OCI-LY3 (cell line): ENCODE measurements around the gene SBNO2.

Source experiments
- EZH2phosphoT487 ChIP-seq: fragments of 200-600 bp; shearing (Covaris generic); IDR thresholded peaks from 2 replicates; pipeline ENCODE4 v1.6.1; 2018; ENCODE audit warnings: antibody characterized with exemption, mixed run types, low read depth
- TF ChIP-seq, protein P1 (sequence below): fragments of 200-600, 300-600 bp; sonication (generic); IDR thresholded peaks from 2 replicates; pipeline ENCODE4 v1.5.1; 2014; ENCODE audit warnings: antibody characterized with exemption, low read length, low read depth

DNA sequence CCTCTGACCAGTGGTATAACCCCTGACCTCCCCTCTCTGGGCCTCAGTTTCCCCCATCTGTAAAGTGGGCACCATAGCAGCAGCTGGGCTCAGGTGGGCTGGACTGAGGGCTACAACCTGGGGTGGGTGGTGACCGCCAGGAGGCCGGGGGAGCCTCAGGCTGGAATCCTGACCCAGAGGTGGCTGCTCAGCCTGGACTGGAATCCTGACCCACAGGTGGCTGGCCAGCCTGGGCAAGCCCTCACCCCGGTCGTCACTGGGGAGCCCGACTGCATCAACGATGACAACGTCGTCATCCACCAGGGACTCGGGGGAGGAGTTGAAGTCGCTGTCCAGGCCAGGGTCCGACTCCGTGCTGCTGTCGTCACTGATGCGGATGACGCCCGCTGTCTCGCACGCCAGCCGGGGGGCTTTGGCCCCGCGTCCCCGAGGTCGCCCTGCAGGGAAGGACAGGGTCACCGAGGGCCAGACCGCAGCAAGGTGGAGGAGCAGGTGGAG is 60.0 kb downstream of the SBNO2 start:
- TF ChIP-seq, protein P1, sequence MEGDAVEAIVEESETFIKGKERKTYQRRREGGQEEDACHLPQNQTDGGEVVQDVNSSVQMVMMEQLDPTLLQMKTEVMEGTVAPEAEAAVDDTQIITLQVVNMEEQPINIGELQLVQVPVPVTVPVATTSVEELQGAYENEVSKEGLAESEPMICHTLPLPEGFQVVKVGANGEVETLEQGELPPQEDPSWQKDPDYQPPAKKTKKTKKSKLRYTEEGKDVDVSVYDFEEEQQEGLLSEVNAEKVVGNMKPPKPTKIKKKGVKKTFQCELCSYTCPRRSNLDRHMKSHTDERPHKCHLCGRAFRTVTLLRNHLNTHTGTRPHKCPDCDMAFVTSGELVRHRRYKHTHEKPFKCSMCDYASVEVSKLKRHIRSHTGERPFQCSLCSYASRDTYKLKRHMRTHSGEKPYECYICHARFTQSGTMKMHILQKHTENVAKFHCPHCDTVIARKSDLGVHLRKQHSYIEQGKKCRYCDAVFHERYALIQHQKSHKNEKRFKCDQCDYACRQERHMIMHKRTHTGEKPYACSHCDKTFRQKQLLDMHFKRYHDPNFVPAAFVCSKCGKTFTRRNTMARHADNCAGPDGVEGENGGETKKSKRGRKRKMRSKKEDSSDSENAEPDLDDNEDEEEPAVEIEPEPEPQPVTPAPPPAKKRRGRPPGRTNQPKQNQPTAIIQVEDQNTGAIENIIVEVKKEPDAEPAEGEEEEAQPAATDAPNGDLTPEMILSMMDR, result no peak
- no peak for TF ChIP-seq EZH2phosphoT487
